Prostate gland (tissue), 2 donors: ENCODE data around the gene GATAD1. TPM values are rescaled to one million over a fixed set of nuclear protein-coding genes. Genes with fewer than 3 reads are reported as not detected.

Source experiments
- DNase-seq: peaks from one replicate; pipeline ENCODE4 v3.0.0-alpha.2; 2019; ENCODE audit warnings: low spot score
- H3K27ac ChIP-seq, 2 donors: fragments of 200-600 bp; sonication (generic); 2 replicates each; pipeline ENCODE4 v1.5.1; 2017 to 2019
- H3K27me3 ChIP-seq: fragments of 200-600 bp; sonication (generic); replicated peaks from 2 replicates; pipeline ENCODE4 v1.5.1; 2019; ENCODE audit not compliant: insufficient read depth
- H3K36me3 ChIP-seq, 2 donors: fragments of 200-600 bp; sonication (generic); 1 replicate in 1 of 2; 2 replicates in 1 of 2; pipeline versions ENCODE4 v1.5.1 to v1.8.1; 2017 to 2019
- H3K4me1 ChIP-seq: fragments of 200-600 bp; sonication (generic); replicated peaks from 2 replicates; pipeline ENCODE4 v1.5.1; 2019
- H3K4me3 ChIP-seq, 2 donors: fragments of 200-600 bp; sonication (generic); 2 replicates each; pipeline ENCODE4 v1.5.1; 2017 to 2019
- H3K9me3 ChIP-seq: fragments of 200-600 bp; sonication (generic); 2 replicates; pipeline ENCODE4 v1.5.1; 2017
- POLR2A ChIP-seq: fragments of 450-650 bp; IDR thresholded peaks from one replicate; pipeline ENCODE4 v1.6.1; 2016; ENCODE audit warnings: antibody characterized with exemption, mild to moderate bottlenecking
- POLR2AphosphoS5 ChIP-seq: sonication (generic); formaldehyde crosslinking; IDR thresholded peaks from one replicate; pipeline ENCODE4 v1.6.1; 2017; ENCODE audit warnings: antibody characterized with exemption
- WGBS: methylation state at CpG from one replicate; pipeline ENCODE4 v1.1.5; 2018; 5-methylcytosine and 5-hydroxymethylcytosine counted together
- intact Hi-C: fragments of 100-400 bp; cut with DNase I; formaldehyde crosslinking; loops from one replicate; pipeline ENCODE4 v1.14.2; 2022
- total RNA-seq, 2 donors: library from RNA; depleted of rRNA; stranded (reverse); fragments of >200 nt; gene quantifications; one replicate each; pipeline ENCODE4 v1.1.0, GENCODE V29; 2016
- TF ChIP-seq, protein P1 (sequence below), 4 experiments: fragments of 200-600 bp in 2 of 4; fragments of 450-650 bp in 2 of 4; sonication (generic) in 2 of 4; IDR thresholded peaks; 1 replicate in 3 of 4; 2 replicates in 1 of 4; pipeline ENCODE4 v1.5.1; 2016 to 2019; ENCODE audit warnings: antibody characterized with exemption in 4 of 4, mild to moderate bottlenecking in 2 of 4, moderate library complexity in 2 of 4

The GATAD1 gene
- total RNA-seq, 2 donors from 2014 or later = 26.9 to 56.3 TPM

DNA sequence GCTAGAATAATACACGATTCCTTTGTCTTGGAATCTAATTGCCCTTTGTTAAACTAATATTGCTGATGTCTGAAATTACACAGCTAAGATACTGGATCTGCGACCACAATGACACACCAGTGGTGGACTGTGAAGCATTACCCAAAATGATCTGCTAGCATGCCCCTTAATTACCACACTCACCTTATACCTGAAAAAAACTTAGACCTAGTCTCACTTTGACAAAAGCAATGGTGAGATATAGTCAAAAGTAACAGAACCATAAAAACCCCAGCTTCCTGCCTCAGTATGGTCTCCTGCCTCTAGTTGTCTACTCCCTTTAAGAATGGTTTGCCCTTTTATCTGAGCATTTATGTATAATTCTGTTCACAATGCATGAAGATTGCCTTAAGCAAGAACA is 51.3 kb downstream of the GATAD1 start:
- Histone ChIP-seq H3K9me3 (no peaks in the 10 kb centered on the region), H3K27me3 (no peaks in the 10 kb centered on the region), H3K4me1 (no peaks in the 10 kb centered on the region), H3K36me3 (peaks cover 0 to 7% of the 10 kb centered on the region in 2 donors), H3K4me3 (no peak overlapping the region), H3K27ac (no peak overlapping the region)
- DNase-seq = no peak
- TF ChIP-seq, protein P1, sequence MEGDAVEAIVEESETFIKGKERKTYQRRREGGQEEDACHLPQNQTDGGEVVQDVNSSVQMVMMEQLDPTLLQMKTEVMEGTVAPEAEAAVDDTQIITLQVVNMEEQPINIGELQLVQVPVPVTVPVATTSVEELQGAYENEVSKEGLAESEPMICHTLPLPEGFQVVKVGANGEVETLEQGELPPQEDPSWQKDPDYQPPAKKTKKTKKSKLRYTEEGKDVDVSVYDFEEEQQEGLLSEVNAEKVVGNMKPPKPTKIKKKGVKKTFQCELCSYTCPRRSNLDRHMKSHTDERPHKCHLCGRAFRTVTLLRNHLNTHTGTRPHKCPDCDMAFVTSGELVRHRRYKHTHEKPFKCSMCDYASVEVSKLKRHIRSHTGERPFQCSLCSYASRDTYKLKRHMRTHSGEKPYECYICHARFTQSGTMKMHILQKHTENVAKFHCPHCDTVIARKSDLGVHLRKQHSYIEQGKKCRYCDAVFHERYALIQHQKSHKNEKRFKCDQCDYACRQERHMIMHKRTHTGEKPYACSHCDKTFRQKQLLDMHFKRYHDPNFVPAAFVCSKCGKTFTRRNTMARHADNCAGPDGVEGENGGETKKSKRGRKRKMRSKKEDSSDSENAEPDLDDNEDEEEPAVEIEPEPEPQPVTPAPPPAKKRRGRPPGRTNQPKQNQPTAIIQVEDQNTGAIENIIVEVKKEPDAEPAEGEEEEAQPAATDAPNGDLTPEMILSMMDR (IDR thresholded peaks at IDR 0.05) = no peak
- TF ChIP-seq POLR2AphosphoS5 = no peak
- TF ChIP-seq POLR2A = no peak
- 93% methylated on average over 2 of the region's 2 CpGs for WGBS
- intact Hi-C loops = no loop called here

DNA sequence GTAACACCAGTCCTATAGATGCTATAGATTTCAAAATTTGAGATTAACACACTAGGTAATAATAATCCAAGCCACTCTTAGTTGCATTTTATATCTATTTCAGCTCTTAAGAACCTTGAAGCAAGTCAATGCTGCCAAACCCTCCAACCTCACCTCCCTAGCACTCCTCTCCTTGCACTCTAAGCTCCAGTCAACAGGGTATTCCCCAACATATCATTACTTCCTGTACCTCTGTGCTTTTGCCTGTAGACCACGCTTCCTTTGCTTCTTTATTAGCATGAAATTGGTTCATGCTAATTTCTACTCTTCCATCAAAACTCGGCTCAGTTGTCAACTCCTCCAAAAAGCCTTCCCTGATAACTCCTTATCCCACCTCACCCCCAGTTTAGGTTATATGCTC is 56.5 kb downstream of the GATAD1 start:
- Histone ChIP-seq H3K9me3 (no peaks in the 10 kb centered on the region), H3K4me1 (no peaks in the 10 kb centered on the region), H3K36me3 (peaks cover 0 to 7% of the 10 kb centered on the region in 2 donors), H3K27ac (no peak overlapping the region), H3K27me3 (no peaks in the 10 kb centered on the region), H3K4me3 (no peak overlapping the region)
- 88% methylated on average over 2 of the region's 2 CpGs for WGBS
- TF ChIP-seq POLR2A (no peak), POLR2AphosphoS5 (no peak)
- TF ChIP-seq, protein P1 (IDR thresholded peaks at IDR 0.05) = no peak
- DNase-seq = no peak
- intact Hi-C loops = no loop called here

DNA sequence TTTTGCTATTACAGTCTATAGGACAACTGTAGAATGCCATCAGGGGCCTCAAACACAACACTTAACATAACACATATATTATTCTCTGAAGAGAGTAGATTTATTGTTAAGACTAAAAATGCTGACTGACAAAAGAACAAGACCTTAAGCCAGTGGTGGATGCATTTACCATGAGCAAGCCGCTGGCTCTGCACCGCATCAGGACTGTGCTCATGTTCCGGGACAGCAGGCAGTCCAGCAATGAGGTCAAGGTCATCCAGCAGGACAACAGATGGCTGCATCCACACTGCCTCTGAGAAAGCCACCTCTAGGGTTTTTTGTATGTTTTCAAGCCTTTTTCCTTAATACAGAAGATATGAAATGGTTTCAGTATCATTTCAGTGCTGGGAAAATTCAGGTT is 57.3 kb downstream of the GATAD1 start:
- 89% methylated on average over 3 of the region's 3 CpGs for WGBS
- Histone ChIP-seq H3K27me3 (no peaks in the 10 kb centered on the region), H3K4me3 (no peak overlapping the region), H3K4me1 (no peaks in the 10 kb centered on the region), H3K27ac (no peak overlapping the region), H3K9me3 (no peaks in the 10 kb centered on the region), H3K36me3 (peaks cover 0 to 7% of the 10 kb centered on the region in 2 donors)
- intact Hi-C loops = no loop called here
- TF ChIP-seq, protein P1 (IDR thresholded peaks at IDR 0.05) = no peak
- no peak for TF ChIP-seq POLR2A
- no peak for TF ChIP-seq POLR2AphosphoS5
- no peak for DNase-seq

DNA sequence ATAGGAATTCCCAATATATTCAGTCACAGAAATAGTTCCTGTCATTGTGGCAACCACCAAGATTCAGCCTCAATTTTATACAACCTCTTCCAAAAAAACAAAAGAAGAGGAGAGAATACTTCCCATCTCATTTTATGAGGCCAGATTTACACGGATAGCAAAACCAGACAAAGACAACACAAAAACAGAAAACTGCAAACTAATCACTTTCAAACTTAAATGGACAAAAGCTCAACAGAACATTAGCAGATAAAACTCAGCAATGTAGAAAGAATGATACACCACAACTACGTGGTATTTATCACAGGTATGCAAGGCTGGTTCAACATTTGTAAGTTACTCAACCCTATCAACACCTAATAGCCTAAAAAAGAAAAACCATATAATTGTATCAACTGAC is 59.1 kb downstream of the GATAD1 start:
- no peak overlapping the region for H3K27ac ChIP-seq
- H3K9me3 ChIP-seq = no peaks in the 10 kb centered on the region

DNA sequence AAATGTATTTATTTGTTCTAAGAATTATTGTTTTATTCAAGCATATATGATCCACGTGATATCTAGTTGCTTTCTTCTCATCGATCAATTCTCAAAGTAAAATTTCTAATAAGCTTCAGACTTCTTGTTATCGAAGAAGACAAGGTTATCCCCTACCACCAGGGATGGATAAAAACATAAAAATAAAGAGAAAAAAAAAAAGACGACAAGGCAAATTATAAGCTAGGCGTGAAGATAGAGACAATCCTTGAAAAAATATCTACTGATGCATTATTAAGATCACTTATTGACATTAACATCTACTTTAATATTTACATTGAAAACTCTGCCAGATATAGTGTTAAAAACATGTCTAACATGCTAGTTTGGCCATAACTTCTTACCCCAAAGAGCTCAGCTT is 61.7 kb downstream of the GATAD1 start:
- no peak for TF ChIP-seq POLR2AphosphoS5
- TF ChIP-seq, protein P1 (IDR thresholded peaks at IDR 0.05) = no peak
- no peak for TF ChIP-seq POLR2A
- no peaks in the 10 kb centered on the region for H3K9me3 ChIP-seq
- no peaks in the 10 kb centered on the region for H3K27me3 ChIP-seq
- no peak overlapping the region for H3K4me3 ChIP-seq
- DNase-seq = no peak
- H3K4me1 ChIP-seq = no peaks in the 10 kb centered on the region
- intact Hi-C loops = no loop called here
- H3K36me3 ChIP-seq = no peaks in the 10 kb centered on the region
- 92% methylated on average over 5 of the region's 5 CpGs for WGBS
- H3K27ac ChIP-seq = no peak overlapping the region

More for the DNA sequence above, 59.1 kb downstream of the GATAD1 start:
- TF ChIP-seq POLR2AphosphoS5 (no peak), POLR2A (no peak)
- TF ChIP-seq, protein P1 (IDR thresholded peaks at IDR 0.05) = no peak
- intact Hi-C loops = no loop called here
- Histone ChIP-seq H3K36me3 (no peaks in the 10 kb centered on the region), H3K27me3 (no peaks in the 10 kb centered on the region), H3K4me1 (no peaks in the 10 kb centered on the region), H3K4me3 (no peak overlapping the region)
- 86% methylated on average over 2 of the region's 2 CpGs for WGBS
- no peak for DNase-seq
